WTC11 (cell line): ENCODE data around the gene ANKRD11. TPM values are rescaled to one million over a fixed set of nuclear protein-coding genes. Genes with fewer than 3 reads are reported as not detected.

Source experiments
- ATAC-seq: fragments of 200-7000 bp; cut with Tn5 transposase; 2 replicates; pipeline ENCODE4 v1.10.0; 2021; ENCODE audit warnings: mild to moderate bottlenecking, moderate library complexity
- CTCF ChIA-PET: fragments of 300-600 bp; sonication (Branson Sonifier 250); formaldehyde crosslinking; loops from one replicate; lab custom pipeline; 2021; ENCODE audit warnings: antibody characterized with exemption; lab: Charles Lee
- POLR2A ChIA-PET: fragments of 350-600 bp; sonication (Branson Sonifier 250); formaldehyde crosslinking; loops from one replicate; lab custom pipeline; 2021; ENCODE audit warnings: antibody characterized with exemption; lab: Charles Lee
- DNase-seq: peaks from one replicate; pipeline ENCODE4 v3.0.0; 2021; ENCODE audit warnings: low spot score
- H3K27ac Mint-ChIP-seq: 2 replicates; pipeline ENCODE4 v1.8.0; 2021; ENCODE audit warnings: mixed read lengths
- H3K27me3 Mint-ChIP-seq: 2 replicates; pipeline ENCODE4 v1.8.0; 2021; ENCODE audit warnings: low read depth, mild to moderate bottlenecking, moderate library complexity, mixed read lengths
- H3K36me3 Mint-ChIP-seq: 2 replicates; pipeline ENCODE4 v1.8.0; 2021; ENCODE audit warnings: mixed read lengths
- H3K4me1 Mint-ChIP-seq: 2 replicates; pipeline ENCODE4 v1.8.0; 2022; ENCODE audit warnings: mixed read lengths
- H3K4me3 Mint-ChIP-seq: 2 replicates; pipeline ENCODE4 v1.8.0; 2021; ENCODE audit warnings: mild to moderate bottlenecking, moderate library complexity, mixed read lengths
- H3K9me3 Mint-ChIP-seq: 2 replicates; pipeline ENCODE4 v1.8.0; 2021; ENCODE audit warnings: mixed read lengths
- CBFB ChIP-seq: sonication (generic); formaldehyde crosslinking; IDR thresholded peaks from 2 replicates; pipeline ENCODE4 v1.8.1; 2022; ENCODE audit warnings: mild to moderate bottlenecking, low read depth, missing genetic modification reagents
- ELF4 ChIP-seq: sonication (generic); formaldehyde crosslinking; IDR thresholded peaks from 2 replicates; pipeline ENCODE4 v1.8.1; 2022; ENCODE audit warnings: low read depth, mild to moderate bottlenecking, moderate library complexity, missing genetic modification reagents
- ESRRA ChIP-seq: sonication (generic); formaldehyde crosslinking; IDR thresholded peaks from 2 replicates; pipeline ENCODE4 v1.8.1; 2022; ENCODE audit warnings: mild to moderate bottlenecking, missing genetic modification reagents, borderline replicate concordance
- ETV6 ChIP-seq: sonication (generic); formaldehyde crosslinking; IDR thresholded peaks from 2 replicates; pipeline ENCODE4 v1.8.1; 2022; ENCODE audit warnings: mild to moderate bottlenecking, missing genetic modification reagents
- FOXK1 ChIP-seq: sonication (generic); formaldehyde crosslinking; IDR thresholded peaks from 2 replicates; pipeline ENCODE4 v1.8.0; 2022; ENCODE audit warnings: mild to moderate bottlenecking, moderate library complexity, missing genetic modification reagents
- GABPB1 ChIP-seq: sonication (generic); formaldehyde crosslinking; IDR thresholded peaks from 2 replicates; pipeline ENCODE4 v1.8.1; 2023; ENCODE audit warnings: mild to moderate bottlenecking, missing genetic modification reagents
- GRHL2 ChIP-seq: fragments of 250-450 bp; sonication (Bioruptor Pico); IDR thresholded peaks from 2 replicates; pipeline ENCODE4 v1.8.0; 2022; ENCODE audit warnings: mild to moderate bottlenecking, moderate library complexity; ENCODE audit not compliant: insufficient replicate concordance, severe bottlenecking
- GTF2I ChIP-seq: fragments of 250-450 bp; sonication (Bioruptor Pico); conservative IDR thresholded peaks from 2 replicates; pipeline ENCODE4 v1.4.0; 2021; ENCODE audit warnings: mild to moderate bottlenecking
- MAX ChIP-seq: sonication (generic); formaldehyde crosslinking; IDR thresholded peaks from 2 replicates; pipeline ENCODE4 v1.8.0; 2022; ENCODE audit warnings: mild to moderate bottlenecking, missing genetic modification reagents
- NFE2L1 ChIP-seq: sonication (generic); formaldehyde crosslinking; IDR thresholded peaks from 2 replicates; pipeline ENCODE4 v1.8.1; 2023; ENCODE audit warnings: missing genetic modification reagents
- NR1H2 ChIP-seq: sonication (generic); formaldehyde crosslinking; IDR thresholded peaks from 2 replicates; pipeline ENCODE4 v1.9.0; 2021; ENCODE audit warnings: mild to moderate bottlenecking, moderate library complexity, missing genetic modification reagents
- NR3C1 ChIP-seq: sonication (generic); formaldehyde crosslinking; conservative IDR thresholded peaks from 2 replicates; pipeline ENCODE4 v1.8.1; 2023; ENCODE audit warnings: low read depth, mild to moderate bottlenecking, missing genetic modification reagents
- SMAD4 ChIP-seq: sonication (generic); formaldehyde crosslinking; IDR thresholded peaks from 2 replicates; pipeline ENCODE4 v1.8.0; 2022; ENCODE audit warnings: mild to moderate bottlenecking, missing genetic modification reagents
- SP1 ChIP-seq: sonication (generic); formaldehyde crosslinking; conservative IDR thresholded peaks from 2 replicates; pipeline ENCODE4 v1.8.1; 2022; ENCODE audit warnings: missing genetic modification reagents
- TCF7 ChIP-seq: sonication (generic); formaldehyde crosslinking; IDR thresholded peaks from 2 replicates; pipeline ENCODE4 v1.8.0; 2022; ENCODE audit warnings: mild to moderate bottlenecking, low read depth, missing genetic modification reagents, moderate library complexity
- USF1 ChIP-seq: sonication (generic); formaldehyde crosslinking; IDR thresholded peaks from 2 replicates; pipeline ENCODE4 v1.8.0; 2022; ENCODE audit warnings: mild to moderate bottlenecking, missing genetic modification reagents
- ZNF121 ChIP-seq: sonication (generic); formaldehyde crosslinking; IDR thresholded peaks from 2 replicates; pipeline ENCODE4 v1.8.0; 2023; ENCODE audit warnings: missing genetic modification reagents
- ZNF263 ChIP-seq: sonication (generic); formaldehyde crosslinking; IDR thresholded peaks from 2 replicates; pipeline ENCODE4 v1.8.1; 2022; ENCODE audit warnings: low read depth, mild to moderate bottlenecking, moderate library complexity, missing genetic modification reagents
- ZNF317 ChIP-seq: sonication (generic); formaldehyde crosslinking; IDR thresholded peaks from 2 replicates; pipeline ENCODE4 v1.8.1; 2023; ENCODE audit warnings: low read depth, mild to moderate bottlenecking, moderate library complexity, missing genetic modification reagents, borderline replicate concordance
- ZNF512 ChIP-seq: sonication (generic); formaldehyde crosslinking; IDR thresholded peaks from 2 replicates; pipeline ENCODE4 v1.8.1; 2022; ENCODE audit warnings: missing genetic modification reagents, borderline replicate concordance
- total RNA-seq: library from RNA; stranded (reverse); gene quantifications from 3 replicates; pipeline ENCODE4 v1.2.3, GENCODE V29; 2021
- TF ChIP-seq, protein P1 (sequence below): sonication (generic); formaldehyde crosslinking; IDR thresholded peaks from 2 replicates; pipeline ENCODE4 v1.8.1; 2023; ENCODE audit warnings: mild to moderate bottlenecking, missing genetic modification reagents
- TF ChIP-seq, protein P2 (sequence below): fragments of 250-450 bp; sonication (Bioruptor Pico); IDR thresholded peaks from 2 replicates; pipeline ENCODE4 v1.8.0; 2021; ENCODE audit warnings: mild to moderate bottlenecking
- TF ChIP-seq, protein P3 (sequence below): fragments of 250-450 bp; sonication (Bioruptor Pico); IDR thresholded peaks from 2 replicates; pipeline ENCODE4 v1.9.0; 2021; ENCODE audit warnings: mild to moderate bottlenecking, borderline replicate concordance

Gene ANKRD11
- total RNA-seq, 1 experiment from 2014 or later: 184 TPM

DNA sequence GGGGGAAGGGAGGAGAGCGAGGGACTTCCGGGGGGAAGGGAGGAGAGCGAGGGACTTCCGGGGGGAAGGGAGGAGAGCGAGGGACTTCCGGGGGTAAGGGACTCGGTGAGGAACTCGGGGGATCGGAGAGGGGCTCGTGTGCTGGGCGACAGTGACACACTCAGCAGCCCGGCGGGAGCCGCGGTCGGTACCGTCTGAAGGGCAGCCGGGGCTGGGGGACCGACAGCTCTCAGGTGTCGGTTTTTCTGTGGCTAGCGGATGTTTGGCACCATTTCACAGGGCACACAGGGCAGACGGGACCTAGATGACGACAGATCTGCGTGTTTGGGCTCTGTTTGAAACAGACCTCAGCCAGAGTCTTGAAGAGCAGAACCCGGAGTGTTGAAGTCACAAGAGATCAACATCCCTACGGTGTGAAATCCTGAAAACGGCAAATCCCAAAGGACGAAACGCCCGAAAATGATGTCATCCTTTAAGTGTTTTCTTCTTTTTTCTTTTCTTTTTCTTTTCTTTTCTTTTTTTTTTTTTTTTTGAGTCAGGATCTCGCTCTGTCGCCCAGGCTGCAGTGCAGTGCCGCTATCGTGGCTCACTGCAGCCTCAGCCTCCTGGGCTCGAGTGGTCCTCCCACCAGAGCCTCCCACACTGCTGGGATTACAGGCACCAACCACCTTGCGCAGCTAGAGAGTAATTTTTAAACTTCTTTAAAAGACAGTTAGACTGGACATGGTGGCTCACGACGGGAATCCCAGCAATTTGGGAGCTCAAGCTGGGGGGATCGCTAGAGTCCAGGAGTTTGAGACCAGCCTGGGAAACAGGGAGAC lies 249.0 kb downstream of the ANKRD11 start (continued):
- TF ChIP-seq ZNF512: 0 out of 2 replicates have a peak, but pooled peaks have one; percentile 32
- TF ChIP-seq NR3C1 (CRISPR knock-in tag): no peak
- 0 out of 2 replicates have a peak, but pooled peaks have one; percentile 5 for TF ChIP-seq SP1 (CRISPR knock-in tag)
- TF ChIP-seq ZNF121 (CRISPR knock-in tag): peak; percentile 43; the same call in 1 of the 2 replicates
- peak; percentile 88; the same call in 1 of the 2 replicates for TF ChIP-seq ETV6 (CRISPR knock-in tag)
- 0 out of 2 replicates have a peak, but pooled peaks have one; percentile 12 for TF ChIP-seq ZNF263 (CRISPR knock-in tag)
- TF ChIP-seq, protein P1, sequence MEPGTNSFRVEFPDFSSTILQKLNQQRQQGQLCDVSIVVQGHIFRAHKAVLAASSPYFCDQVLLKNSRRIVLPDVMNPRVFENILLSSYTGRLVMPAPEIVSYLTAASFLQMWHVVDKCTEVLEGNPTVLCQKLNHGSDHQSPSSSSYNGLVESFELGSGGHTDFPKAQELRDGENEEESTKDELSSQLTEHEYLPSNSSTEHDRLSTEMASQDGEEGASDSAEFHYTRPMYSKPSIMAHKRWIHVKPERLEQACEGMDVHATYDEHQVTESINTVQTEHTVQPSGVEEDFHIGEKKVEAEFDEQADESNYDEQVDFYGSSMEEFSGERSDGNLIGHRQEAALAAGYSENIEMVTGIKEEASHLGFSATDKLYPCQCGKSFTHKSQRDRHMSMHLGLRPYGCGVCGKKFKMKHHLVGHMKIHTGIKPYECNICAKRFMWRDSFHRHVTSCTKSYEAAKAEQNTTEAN: peak; percentile 51; the same call in 1 of the 2 replicates
- peak; percentile 34; the same call in 1 of the 2 replicates for TF ChIP-seq MAX (CRISPR knock-in tag)
- TF ChIP-seq CBFB (CRISPR knock-in tag): 0 out of 2 replicates have a peak, but pooled peaks have one; percentile 22
- TF ChIP-seq NFE2L1: peak; percentile 45; the same call in 1 of the 2 replicates
- TF ChIP-seq, protein P2, sequence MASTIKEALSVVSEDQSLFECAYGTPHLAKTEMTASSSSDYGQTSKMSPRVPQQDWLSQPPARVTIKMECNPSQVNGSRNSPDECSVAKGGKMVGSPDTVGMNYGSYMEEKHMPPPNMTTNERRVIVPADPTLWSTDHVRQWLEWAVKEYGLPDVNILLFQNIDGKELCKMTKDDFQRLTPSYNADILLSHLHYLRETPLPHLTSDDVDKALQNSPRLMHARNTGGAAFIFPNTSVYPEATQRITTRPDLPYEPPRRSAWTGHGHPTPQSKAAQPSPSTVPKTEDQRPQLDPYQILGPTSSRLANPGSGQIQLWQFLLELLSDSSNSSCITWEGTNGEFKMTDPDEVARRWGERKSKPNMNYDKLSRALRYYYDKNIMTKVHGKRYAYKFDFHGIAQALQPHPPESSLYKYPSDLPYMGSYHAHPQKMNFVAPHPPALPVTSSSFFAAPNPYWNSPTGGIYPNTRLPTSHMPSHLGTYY (CRISPR knock-in tag): no peak
- peak; percentile 69 for TF ChIP-seq FOXK1

- Mint-ChIP-seq H3K36me3 (peaks cover 30% of the 10 kb centered on the region), H3K9me3 (peaks cover 25% of the 10 kb centered on the region), H3K4me3 (no peak overlapping the region), H3K27ac (no peak overlapping the region), H3K4me1 (peaks cover 2% of the 10 kb centered on the region; the same call in 1 of the 2 replicates), H3K27me3 (no peaks in the 10 kb centered on the region)
- DNase-seq: no peak
- CTCF ChIA-PET: no interaction called here
- POLR2A ChIA-PET: no interaction called here
- no peak for ATAC-seq
- TF ChIP-seq GABPB1 (CRISPR knock-in tag) (no peak), ELF4 (no peak), USF1 (CRISPR knock-in tag) (no peak), ESRRA (CRISPR knock-in tag) (no peak), GTF2I (CRISPR knock-in tag) (no peak), TCF7 (CRISPR knock-in tag) (no peak), GRHL2 (CRISPR knock-in tag) (no peak), SMAD4 (CRISPR knock-in tag) (no peak), NR1H2 (CRISPR knock-in tag) (no peak), ZNF317 (CRISPR knock-in tag) (no peak), FOXK1 (no peak)
- TF ChIP-seq, protein P3, sequence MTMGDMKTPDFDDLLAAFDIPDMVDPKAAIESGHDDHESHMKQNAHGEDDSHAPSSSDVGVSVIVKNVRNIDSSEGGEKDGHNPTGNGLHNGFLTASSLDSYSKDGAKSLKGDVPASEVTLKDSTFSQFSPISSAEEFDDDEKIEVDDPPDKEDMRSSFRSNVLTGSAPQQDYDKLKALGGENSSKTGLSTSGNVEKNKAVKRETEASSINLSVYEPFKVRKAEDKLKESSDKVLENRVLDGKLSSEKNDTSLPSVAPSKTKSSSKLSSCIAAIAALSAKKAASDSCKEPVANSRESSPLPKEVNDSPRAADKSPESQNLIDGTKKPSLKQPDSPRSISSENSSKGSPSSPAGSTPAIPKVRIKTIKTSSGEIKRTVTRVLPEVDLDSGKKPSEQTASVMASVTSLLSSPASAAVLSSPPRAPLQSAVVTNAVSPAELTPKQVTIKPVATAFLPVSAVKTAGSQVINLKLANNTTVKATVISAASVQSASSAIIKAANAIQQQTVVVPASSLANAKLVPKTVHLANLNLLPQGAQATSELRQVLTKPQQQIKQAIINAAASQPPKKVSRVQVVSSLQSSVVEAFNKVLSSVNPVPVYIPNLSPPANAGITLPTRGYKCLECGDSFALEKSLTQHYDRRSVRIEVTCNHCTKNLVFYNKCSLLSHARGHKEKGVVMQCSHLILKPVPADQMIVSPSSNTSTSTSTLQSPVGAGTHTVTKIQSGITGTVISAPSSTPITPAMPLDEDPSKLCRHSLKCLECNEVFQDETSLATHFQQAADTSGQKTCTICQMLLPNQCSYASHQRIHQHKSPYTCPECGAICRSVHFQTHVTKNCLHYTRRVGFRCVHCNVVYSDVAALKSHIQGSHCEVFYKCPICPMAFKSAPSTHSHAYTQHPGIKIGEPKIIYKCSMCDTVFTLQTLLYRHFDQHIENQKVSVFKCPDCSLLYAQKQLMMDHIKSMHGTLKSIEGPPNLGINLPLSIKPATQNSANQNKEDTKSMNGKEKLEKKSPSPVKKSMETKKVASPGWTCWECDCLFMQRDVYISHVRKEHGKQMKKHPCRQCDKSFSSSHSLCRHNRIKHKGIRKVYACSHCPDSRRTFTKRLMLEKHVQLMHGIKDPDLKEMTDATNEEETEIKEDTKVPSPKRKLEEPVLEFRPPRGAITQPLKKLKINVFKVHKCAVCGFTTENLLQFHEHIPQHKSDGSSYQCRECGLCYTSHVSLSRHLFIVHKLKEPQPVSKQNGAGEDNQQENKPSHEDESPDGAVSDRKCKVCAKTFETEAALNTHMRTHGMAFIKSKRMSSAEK: no peak
These were observed 252.6 kb downstream of the ANKRD11 start for GRCh38 chr16:89237733-89238132.
